DND-41 (cell line): ENCODE data around the gene PIK3R2.

Experiments used
- ATAC-seq: fragments of 200-7000 bp; cut with Tn5 transposase; 3 replicates; pipeline ENCODE4 v1.9.1; 2021; ENCODE audit warnings: low read depth; ENCODE audit not compliant: insufficient read depth
- DNase-seq: peaks from one replicate; pipeline ENCODE4 v3.0.0-alpha.2; 2020
- H2AFZ ChIP-seq: 2 replicates; pipeline ENCODE4 v1.6.0; 2012; ENCODE audit warnings: low read depth, low read length
- H3K27ac ChIP-seq: 2 replicates; pipeline ENCODE4 v1.5.1; 2012; ENCODE audit warnings: low read length, inconsistent platforms
- H3K27me3 ChIP-seq: fragments of 200-600 bp; sonication (generic); 2 replicates; pipeline ENCODE4 v1.6.0; 2012; ENCODE audit warnings: low read length, mild to moderate bottlenecking, inconsistent platforms; ENCODE audit not compliant: insufficient read depth, poor library complexity
- H3K36me3 ChIP-seq: 2 replicates; pipeline ENCODE4 v1.5.1; 2012; ENCODE audit warnings: low read length, inconsistent platforms; ENCODE audit not compliant: insufficient read depth
- H3K4me1 ChIP-seq: 2 replicates; pipeline ENCODE4 v1.5.1; 2012; ENCODE audit warnings: mild to moderate bottlenecking, low read length; ENCODE audit not compliant: insufficient read depth
- H3K4me2 ChIP-seq: 2 replicates; pipeline ENCODE4 v1.6.0; 2012; ENCODE audit warnings: mild to moderate bottlenecking, moderate library complexity, low read length, inconsistent platforms; ENCODE audit not compliant: insufficient read depth
- H3K4me3 ChIP-seq, 2 experiments: fragments of 200-600 bp in 1 of 2; shearing (Covaris generic) in 1 of 2; 2 replicates each; pipeline ENCODE4 v1.5.1; 2012 to 2016; ENCODE audit warnings: inconsistent platforms in 2 of 2, low read length in 2 of 2, mild to moderate bottlenecking in 2 of 2, low read depth in 1 of 2, moderate library complexity in 1 of 2
- H3K79me2 ChIP-seq: 2 replicates; pipeline ENCODE4 v1.6.0; 2012; ENCODE audit warnings: low read length, inconsistent platforms; ENCODE audit not compliant: insufficient read depth
- H3K9ac ChIP-seq: 2 replicates; pipeline ENCODE4 v1.6.0; 2012; ENCODE audit warnings: low read depth, mild to moderate bottlenecking, inconsistent platforms, low read length, moderate library complexity
- H3K9me3 ChIP-seq: 2 replicates; pipeline ENCODE4 v1.5.1; 2012; ENCODE audit warnings: low read length, moderate library complexity, mild to moderate bottlenecking, inconsistent platforms; ENCODE audit not compliant: insufficient read depth, severe bottlenecking
- H4K20me1 ChIP-seq: 2 replicates; pipeline ENCODE4 v1.6.0; 2012; ENCODE audit warnings: low read length; ENCODE audit not compliant: insufficient read depth
- EZH2 ChIP-seq: IDR thresholded peaks from 3 replicates; pipeline ENCODE4 v1.6.1; 2012; ENCODE audit warnings: borderline replicate concordance, low read depth, mild to moderate bottlenecking, moderate library complexity, low read length, inconsistent platforms; ENCODE audit not compliant: severe bottlenecking
- TF ChIP-seq, protein P1 (sequence below): IDR thresholded peaks from 2 replicates; pipeline ENCODE4 v1.5.1; 2012; ENCODE audit warnings: borderline replicate concordance, low read length, moderate library complexity, mild to moderate bottlenecking; ENCODE audit not compliant: poor library complexity, severe bottlenecking; ENCODE audit errors: extremely low read depth

The PIK3R2 gene

DNA sequence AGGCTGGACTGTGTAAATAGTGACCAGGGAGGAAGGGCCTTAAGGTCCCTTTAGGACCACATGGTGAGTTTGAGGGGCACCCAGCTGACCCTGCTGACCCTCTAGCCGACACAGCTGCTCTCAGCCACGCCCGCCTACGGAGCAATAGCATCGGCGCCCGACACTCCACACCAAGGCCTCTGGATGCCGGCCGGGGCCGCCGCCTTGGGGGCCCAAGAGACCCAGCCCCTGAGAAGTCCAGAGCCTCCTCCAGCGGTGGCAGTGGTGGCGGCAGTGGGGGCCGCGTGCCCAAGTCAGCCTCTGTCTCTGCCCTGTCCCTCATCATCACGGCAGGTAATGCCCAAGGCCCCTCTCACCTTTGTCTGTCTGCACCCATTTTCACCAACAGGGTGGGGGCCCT is 8.6 kb upstream of the PIK3R2 start:
- Histone ChIP-seq H3K27ac (no peak overlapping the region), H4K20me1 (no peaks in the 10 kb centered on the region), H2AFZ (no peak overlapping the region), H3K4me3 (no peak overlapping the region), H3K27me3 (no peaks in the 10 kb centered on the region), H3K4me2 (no peak overlapping the region), H3K79me2 (no peaks in the 10 kb centered on the region), H3K4me1 (no peaks in the 10 kb centered on the region), H3K36me3 (peaks cover 4% of the 10 kb centered on the region; the same call in 1 of the 2 replicates), H3K9me3 (no peaks in the 10 kb centered on the region), H3K9ac (no peak overlapping the region)
- TF ChIP-seq, protein P1, sequence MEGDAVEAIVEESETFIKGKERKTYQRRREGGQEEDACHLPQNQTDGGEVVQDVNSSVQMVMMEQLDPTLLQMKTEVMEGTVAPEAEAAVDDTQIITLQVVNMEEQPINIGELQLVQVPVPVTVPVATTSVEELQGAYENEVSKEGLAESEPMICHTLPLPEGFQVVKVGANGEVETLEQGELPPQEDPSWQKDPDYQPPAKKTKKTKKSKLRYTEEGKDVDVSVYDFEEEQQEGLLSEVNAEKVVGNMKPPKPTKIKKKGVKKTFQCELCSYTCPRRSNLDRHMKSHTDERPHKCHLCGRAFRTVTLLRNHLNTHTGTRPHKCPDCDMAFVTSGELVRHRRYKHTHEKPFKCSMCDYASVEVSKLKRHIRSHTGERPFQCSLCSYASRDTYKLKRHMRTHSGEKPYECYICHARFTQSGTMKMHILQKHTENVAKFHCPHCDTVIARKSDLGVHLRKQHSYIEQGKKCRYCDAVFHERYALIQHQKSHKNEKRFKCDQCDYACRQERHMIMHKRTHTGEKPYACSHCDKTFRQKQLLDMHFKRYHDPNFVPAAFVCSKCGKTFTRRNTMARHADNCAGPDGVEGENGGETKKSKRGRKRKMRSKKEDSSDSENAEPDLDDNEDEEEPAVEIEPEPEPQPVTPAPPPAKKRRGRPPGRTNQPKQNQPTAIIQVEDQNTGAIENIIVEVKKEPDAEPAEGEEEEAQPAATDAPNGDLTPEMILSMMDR, result no peak
- DNase-seq (no peak), ATAC-seq (no peak)

DNA sequence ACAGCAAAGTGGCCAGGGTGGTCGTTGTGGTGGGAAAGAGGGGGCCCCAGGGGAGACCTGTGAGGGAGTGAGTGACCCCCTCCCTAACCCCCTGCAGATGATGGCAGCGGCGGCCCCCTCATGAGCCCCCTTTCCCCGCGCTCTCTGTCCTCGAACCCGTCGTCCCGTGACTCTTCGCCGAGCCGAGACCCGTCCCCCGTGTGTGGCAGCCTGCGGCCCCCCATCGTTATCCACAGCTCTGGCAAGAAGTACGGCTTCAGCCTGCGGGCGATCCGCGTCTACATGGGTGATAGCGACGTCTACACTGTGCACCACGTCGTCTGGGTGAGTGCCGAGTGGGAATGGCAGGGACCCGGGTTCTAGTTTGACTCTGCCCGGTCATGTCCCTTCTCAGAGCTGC is 8.1 kb upstream of the PIK3R2 start:
- Histone ChIP-seq H3K36me3 (peaks cover 4% of the 10 kb centered on the region; the same call in 1 of the 2 replicates), H3K4me1 (no peaks in the 10 kb centered on the region), H3K9ac (no peak overlapping the region), H3K4me2 (no peak overlapping the region), H3K9me3 (no peaks in the 10 kb centered on the region), H4K20me1 (no peaks in the 10 kb centered on the region), H3K27ac (no peak overlapping the region), H2AFZ (no peak overlapping the region), H3K27me3 (no peaks in the 10 kb centered on the region), H3K79me2 (no peaks in the 10 kb centered on the region), H3K4me3 (no peak overlapping the region)
- no peak for TF ChIP-seq EZH2
- TF ChIP-seq, protein P1, result no peak
- ATAC-seq (no peak), DNase-seq (no peak)

DNA sequence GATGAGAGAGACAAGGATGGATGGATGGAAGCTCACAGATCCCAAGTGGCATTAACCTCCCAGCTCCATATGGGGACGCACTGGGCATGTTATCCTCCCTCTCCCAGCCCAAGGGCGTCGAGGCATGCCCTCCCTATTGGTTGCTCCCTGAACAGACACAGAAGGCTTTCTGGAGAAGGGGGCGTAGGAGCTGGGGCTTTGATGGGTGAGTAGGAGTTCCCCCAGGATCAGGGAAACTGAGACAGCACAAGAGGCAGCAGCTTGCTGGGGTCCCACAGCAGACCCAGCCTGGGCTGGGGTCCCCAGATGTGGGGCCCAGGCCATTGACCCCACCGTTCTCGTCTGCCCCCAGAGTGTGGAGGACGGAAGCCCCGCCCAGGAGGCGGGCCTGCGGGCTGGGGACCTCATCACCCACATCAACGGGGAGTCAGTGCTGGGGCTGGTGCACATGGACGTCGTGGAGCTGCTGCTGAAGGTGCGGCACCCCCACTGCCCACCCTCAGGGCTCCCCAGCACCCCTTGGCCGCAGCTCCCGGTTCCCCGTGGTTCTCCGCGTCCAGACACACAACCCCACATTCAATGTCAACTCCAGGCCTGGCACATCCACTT is 7.5 kb upstream of the PIK3R2 start:
- no peaks in the 10 kb centered on the region for H3K4me1 ChIP-seq
- H3K36me3 ChIP-seq, result peaks cover 4% of the 10 kb centered on the region; the same call in 1 of the 2 replicates
- no peaks in the 10 kb centered on the region for H3K9me3 ChIP-seq
- no peak overlapping the region for H2AFZ ChIP-seq
- no peak overlapping the region for H3K9ac ChIP-seq
- H3K4me3 ChIP-seq, result no peak overlapping the region
- H3K79me2 ChIP-seq, result no peaks in the 10 kb centered on the region
- no peak for TF ChIP-seq EZH2
- TF ChIP-seq, protein P1, result no peak
- DNase-seq (no peak), ATAC-seq (no peak)
- H3K4me2 ChIP-seq, result no peak overlapping the region
- H3K27me3 ChIP-seq, result no peaks in the 10 kb centered on the region
- H4K20me1 ChIP-seq, result no peaks in the 10 kb centered on the region
- H3K27ac ChIP-seq, result no peak overlapping the region
